GM19043 (cell line): ENCODE measurements around the gene SHC1.

Experiments
- ATAC-seq: cut with Tn5 transposase; IDR thresholded peaks from one replicate; pipeline ENCODE4 v1.9.1; 2021; ENCODE audit warnings: low read depth; ENCODE audit not compliant: unreplicated experiment

SHC1 gene

GRCh38 chr1:154970631-154971340, at the start of gene SHC1:
TSS of gene SHC1 (minus strand) at chr1:154970747. CDS start at chr1:154970526, 221 bp downstream.
- no peak for ATAC-seq

DNA sequence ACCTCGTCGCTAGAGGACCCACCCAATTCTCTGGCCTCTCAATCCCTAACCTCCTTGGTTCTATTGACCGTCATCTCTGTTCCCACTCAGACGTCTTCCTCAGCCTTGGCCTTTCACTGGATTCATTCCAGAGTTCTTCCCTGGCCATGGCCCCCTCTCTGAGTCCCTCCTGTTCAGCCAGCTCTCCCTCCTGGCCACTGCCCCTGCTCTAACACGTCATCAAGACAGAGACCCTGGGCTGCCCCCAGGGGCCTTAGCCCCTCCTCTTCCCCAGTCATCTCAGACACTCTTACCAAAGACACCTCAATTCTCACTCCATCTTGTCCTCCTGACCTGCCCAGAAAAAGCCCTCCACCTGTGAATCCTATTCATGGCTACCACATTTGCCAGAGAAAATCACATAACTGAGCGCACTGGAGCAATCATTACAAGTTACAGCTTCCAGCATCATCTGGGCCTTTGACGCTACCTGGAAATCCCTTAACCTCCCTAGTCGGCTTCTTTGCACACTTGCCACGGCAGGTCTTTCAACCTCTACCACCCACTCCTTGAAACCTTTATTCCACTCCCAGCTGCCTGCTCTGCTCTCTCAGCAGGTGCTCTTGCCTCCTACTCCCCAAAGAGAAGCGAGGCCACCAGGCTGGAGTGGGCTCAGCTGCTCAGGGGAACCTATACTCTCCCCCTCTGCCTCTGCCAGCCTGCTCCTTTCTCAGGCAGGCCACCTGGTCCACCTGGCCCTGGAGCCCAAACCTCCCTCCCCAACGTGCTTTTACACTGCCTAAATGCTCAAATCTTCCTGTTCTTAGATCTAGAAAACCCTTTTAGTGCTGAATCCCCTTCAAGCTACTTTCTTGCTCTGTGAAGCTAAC, 49.1 kb upstream of the SHC1 start:
- no peak for ATAC-seq

GRCh38 chr1:155018617-155019348, 48.2 kb upstream of the SHC1 start:
- ATAC-seq: no peak

GRCh38 chr1:155017946-155018316, 47.4 kb upstream of the SHC1 start:
- no peak for ATAC-seq

DNA sequence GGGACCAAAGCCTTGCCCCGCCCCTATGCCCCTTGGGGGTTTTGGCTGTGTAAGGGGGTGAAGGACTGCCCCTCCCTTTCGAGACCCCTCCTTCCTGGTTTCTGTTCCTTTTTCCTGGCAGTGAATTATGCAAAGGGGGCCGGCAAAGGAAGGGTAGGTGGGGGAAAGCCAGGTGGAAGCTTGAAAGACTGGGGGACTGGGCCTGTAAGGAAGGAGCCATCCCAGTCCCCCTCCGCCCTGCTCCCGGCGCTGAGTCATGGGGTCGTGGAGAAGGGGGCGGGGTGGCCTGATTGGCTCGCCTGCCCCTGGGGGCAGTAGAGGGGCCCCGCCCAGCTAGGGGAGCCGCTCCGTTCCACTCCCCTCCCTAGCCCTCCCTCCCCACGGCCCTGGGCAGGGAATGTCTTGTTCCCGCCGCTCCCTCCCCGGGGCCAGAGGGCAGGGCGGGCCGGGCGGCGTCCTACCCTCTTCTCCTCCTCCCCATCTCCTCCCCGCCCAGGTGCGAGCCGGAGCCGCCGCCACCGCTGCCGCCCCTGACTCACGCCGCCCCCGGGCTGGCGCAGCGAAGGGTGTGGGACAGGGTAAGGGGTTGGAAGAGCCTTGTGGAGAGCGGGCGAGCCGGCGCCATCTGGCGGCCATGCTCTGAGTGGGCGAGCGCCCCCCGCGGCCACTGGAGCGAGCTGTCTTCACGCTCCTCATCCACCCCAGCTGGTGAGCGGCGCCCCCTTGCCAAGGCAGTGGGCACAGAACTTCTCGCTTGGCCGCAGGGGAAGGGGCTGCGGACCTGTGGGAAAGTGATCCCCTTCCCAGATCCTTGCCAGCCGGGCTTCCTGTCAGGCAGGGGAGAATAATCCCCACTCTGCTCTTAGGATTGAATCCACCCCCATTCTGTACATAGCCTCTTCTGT, 46.7 kb upstream of the SHC1 start:
- ATAC-seq: no peak

- no peak for ATAC-seq
Measured at GRCh38 chr1:155016231-155016831, 45.8 kb upstream of the SHC1 start.

DNA sequence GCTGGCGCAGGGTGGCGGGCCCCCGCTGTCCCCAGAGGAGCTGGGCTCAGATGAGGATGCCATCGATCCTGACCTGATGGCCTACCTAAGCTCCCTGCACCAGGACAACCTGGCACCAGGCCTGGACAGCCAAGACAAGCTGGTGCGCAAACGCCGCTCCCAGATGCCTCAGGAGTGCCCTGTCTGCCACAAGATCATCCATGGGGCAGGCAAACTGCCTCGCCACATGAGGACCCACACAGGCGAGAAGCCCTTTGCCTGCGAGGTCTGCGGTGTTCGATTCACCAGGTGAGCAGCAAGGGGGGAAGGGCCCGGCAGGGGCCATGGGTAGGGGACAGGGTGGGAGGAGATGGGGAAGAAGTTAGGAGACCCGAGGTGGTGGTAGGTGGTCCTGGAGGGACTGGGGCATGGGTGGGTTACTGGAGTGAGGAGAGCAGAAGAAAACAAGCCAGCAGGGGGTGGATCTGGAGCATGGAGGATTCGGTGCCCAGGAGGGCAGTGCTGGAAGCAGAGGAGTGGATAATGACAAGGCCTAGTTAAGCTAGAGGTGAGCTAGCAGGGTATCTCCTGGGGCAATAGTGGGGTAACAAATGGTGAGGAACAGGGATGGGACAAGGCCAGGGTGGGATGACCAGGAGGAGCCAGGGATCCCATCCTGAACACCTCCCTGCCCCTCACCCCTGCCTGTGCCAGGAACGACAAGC, 45.1 kb upstream of the SHC1 start:
- ATAC-seq: no peak

GRCh38 chr1:155014709-155015508, 44.4 kb upstream of the SHC1 start:
- no peak for ATAC-seq

DNA sequence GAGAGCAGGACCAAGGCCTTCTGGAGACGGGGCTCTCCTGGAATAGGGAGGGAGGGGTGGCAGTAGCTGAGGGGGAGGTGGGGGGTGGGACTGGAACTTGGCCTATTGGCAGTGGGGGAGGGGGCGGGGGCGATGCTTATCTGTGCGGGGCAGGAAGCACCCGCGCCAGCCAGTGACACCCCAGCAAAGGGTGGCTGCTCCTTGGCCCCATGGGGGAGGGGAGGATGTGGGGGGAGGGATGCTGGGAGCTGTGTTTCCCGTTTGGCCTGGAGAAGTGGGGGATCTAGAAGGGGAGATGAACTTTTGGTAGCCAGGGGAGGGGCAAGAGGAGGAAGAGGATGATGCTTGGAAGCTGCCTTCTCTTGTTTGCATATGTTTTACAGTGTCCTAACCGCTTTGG, 43.1 kb upstream of the SHC1 start:
- ATAC-seq: no peak

DNA sequence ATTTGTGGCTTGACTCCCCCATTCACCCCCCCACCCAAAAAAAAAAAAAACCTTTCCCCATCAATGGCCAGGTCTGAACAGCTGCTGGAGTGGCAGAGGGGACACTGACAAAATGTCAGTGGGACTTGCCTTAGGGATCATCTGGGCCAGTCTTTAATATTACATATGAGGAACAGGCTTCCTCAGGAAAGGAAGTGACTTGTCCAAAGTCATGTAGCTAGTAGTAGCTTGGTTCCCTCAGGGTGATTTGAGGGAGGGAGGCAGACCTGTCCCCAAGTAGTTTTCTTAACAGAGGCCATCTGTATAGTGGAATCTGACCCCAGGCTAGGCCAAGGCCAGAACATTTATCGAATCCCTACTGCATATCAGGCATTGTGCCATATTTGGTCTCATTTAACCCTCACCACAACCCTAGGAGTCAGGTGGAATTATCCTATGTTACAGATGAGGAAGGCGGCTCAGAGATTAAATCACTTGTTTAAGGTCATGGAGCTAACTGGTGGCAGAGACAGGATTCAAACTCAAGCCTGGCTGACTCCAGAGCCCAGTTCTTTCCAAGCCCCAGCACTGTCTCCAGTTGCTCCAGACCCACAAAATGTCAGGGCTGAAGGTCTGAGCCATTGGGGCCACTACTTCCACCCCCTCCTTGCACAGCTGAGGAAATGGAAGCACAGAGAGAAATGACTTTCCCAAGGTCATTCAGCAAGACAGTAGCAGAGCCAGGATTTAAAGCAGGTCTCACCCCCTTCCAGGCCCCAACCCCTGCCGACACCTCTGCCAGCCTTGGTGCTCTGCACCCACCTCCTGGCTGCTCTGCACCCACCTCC, 42.4 kb upstream of the SHC1 start:
- no peak for ATAC-seq

GRCh38 chr1:155012026-155012546, 41.5 kb upstream of the SHC1 start:
- no peak for ATAC-seq

DNA sequence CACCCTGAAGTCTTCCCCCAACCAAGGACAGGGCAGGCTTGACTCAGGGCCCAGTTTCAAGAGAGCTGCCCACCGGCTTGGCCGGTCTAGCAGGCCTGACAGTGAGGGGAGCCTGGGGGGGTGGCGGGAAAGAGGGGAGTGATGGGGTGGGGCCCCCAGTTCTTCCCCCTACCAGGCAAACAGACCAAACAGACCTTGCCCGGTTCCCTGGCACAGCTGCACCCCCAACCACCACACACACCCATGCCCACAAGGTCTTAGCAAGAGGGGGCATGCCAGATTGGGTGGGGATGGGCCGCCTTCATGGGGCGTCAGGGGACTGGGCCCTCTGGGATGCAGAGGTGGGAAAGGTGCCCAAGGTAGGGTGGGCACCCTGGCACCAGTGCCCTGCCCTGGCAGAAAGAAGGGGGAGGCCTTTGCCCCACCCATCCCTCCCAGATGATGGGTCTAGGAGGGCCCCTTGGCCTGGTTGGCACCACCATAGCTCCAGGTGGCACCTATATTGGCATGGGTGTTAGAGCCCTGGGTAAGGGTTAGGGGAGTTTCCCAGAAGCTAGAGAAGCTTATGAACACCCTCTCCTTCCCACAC, 41.0 kb upstream of the SHC1 start:
- ATAC-seq: no peak

DNA sequence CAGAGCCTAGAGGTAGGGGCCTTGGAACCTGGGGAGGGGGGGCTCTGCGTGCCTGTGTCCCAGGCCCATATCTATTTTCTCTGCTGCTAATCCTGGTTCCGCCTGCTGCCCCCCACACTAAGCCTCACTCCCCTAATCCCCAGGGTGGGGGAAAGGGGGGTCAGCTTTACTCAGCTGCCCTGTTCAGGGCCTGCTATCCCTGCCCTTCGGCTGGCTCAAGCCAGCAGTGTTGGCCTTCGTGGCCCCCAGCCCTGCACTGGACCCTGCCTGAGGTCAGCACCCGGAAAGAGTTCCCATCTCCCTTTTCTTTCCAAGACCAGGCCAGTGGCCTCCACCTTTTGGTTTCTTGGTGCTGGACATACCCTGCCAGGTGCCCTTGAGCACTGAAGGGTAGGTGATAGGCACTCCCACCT, 40.5 kb upstream of the SHC1 start:
- no peak for ATAC-seq

DNA sequence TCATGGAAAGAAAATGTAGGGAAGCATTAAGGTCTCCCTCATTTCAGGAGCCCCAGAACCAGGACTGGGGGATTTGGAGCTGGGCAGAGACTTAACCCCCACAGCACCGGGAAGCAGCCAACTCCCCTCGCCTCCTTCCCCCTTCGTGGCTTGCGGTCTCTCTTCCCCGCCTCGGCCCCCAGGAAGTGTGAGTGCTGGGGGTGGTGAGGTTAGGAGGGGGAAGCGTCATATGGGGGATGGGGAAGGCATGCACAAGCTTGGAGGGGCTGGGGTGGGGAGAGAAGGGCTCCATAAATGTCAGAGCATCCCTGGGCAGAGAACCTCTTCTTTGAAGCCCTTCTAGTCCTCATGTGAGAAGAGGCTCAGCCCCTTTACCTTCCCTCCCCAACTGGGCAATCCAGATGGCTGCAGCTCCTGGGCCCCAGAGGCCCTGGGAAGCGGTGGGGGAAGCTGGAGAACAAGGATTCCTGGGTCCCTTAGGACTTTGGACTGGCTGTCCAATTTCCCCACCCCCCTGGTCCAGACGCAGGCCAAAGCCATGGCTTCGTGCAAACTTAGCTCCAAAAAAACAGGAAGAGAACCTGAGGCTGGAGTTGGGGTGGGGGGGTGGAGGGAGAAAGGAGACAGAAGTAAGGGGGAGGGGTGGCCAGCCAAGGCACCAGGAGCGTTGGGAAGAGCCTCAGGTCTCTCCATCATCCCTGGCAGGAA, 39.8 kb upstream of the SHC1 start:
- ATAC-seq: no peak

- ATAC-seq: no peak
Measured at GRCh38 chr1:155009742-155010141, 39.2 kb upstream of the SHC1 start.

GRCh38 chr1:155009221-155009711, 38.7 kb upstream of the SHC1 start:
- ATAC-seq: no peak
